Naive B cell (primary cell): ENCODE measurements around the gene NRXN2. TPM values are rescaled to one million over a fixed set of nuclear protein-coding genes. Genes with fewer than 3 reads are reported as not detected.

Experiments used
- ATAC-seq, 2 donors: fragments of 150-1000 bp; cut with Tn5 transposase; 2 replicates each; pipeline ENCODE4 v1.10.0; 2021; ENCODE audit warnings: low read depth in 2 of 2, mild to moderate bottlenecking in 2 of 2, moderate library complexity in 2 of 2
- DNase-seq: peaks from one replicate; pipeline ENCODE4 v3.0.0; 2022
- H3K27ac Mint-ChIP-seq, 6 donors: one replicate each; pipeline ENCODE4 v1.8.0; 2020 to 2022; ENCODE audit warnings: mild to moderate bottlenecking in 6 of 6, mixed read lengths in 6 of 6, moderate library complexity in 5 of 6, inconsistent platforms in 2 of 6
- H3K27me3 Mint-ChIP-seq, 3 donors: one replicate each; pipeline ENCODE4 v1.8.0; 2021 to 2022; ENCODE audit warnings: mixed read lengths in 3 of 3, mild to moderate bottlenecking in 1 of 3
- H3K36me3 Mint-ChIP-seq, 2 donors: one replicate each; pipeline ENCODE4 v1.8.0; 2020 to 2022; ENCODE audit warnings: mixed read lengths in 2 of 2, inconsistent platforms in 1 of 2, mild to moderate bottlenecking in 1 of 2
- H3K4me1 Mint-ChIP-seq, 3 donors: one replicate each; pipeline ENCODE4 v1.8.0; 2020 to 2022; ENCODE audit warnings: mixed read lengths in 3 of 3, inconsistent platforms in 1 of 3, mild to moderate bottlenecking in 1 of 3, moderate library complexity in 1 of 3
- H3K4me3 Mint-ChIP-seq, 8 donors: one replicate each; pipeline ENCODE4 v1.8.0; 2020 to 2022; ENCODE audit warnings: mild to moderate bottlenecking in 8 of 8, mixed read lengths in 8 of 8, moderate library complexity in 8 of 8, inconsistent platforms in 2 of 8
- H3K9me3 Mint-ChIP-seq, 7 donors: one replicate each; pipeline ENCODE4 v1.8.0; 2020 to 2022; ENCODE audit warnings: mixed read lengths in 7 of 7, mild to moderate bottlenecking in 5 of 7, inconsistent platforms in 2 of 7, moderate library complexity in 1 of 7
- polyA plus RNA-seq, 6 donors: library from polyadenylated mRNA; unstranded; fragments of 300-500 nt; fragmentation: Illumina TruSeq; gene quantifications; one replicate each; pipeline ENCODE4 v1.2.3, GENCODE V29; 2021; ENCODE audit warnings: low read depth in 6 of 6

NRXN2 gene
- polyA plus RNA-seq, 6 donors from 2014 or later, result not detected

DNA sequence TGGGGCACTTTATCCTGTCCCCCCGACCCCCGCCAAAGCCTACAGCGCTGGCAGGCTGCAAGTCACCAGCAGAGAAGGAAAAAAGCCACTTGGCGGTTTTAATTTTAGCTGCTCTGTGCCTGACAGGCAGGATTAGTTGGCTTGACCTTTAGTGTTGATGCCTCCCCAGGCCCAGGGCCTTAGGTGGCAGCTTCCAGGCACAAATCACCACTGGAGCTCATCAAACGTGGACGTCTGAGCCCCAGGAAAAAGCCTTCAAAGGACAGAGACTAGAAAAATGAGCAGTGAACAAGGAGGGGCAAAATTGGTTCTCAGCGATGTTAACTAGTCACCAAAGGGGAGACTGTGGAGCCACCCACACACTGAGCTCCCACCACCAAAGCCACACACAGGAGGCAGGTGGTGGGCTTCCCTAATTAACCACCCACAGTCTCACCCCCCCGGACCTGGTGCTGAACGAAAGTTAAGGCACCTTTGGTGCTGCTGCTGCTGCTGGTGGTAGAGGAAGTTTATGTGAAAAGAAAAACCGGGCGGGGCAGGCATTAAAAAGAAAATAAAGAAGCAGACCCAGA is 41.1 kb upstream of the NRXN2 start:
- H3K36me3 Mint-ChIP-seq, result peaks cover 10 to 38% of the 10 kb centered on the region in 2 donors
- H3K27ac Mint-ChIP-seq, result peak overlapping the region; percentile 47 to 98 (median 92)
- no peaks in the 10 kb centered on the region for H3K9me3 Mint-ChIP-seq
- no peaks in the 10 kb centered on the region for H3K27me3 Mint-ChIP-seq
- peak overlapping the region; percentile 64 to 96 (median 87) for H3K4me3 Mint-ChIP-seq
- H3K4me1 Mint-ChIP-seq, result peaks cover 63 to 92% (median 85%) of the 10 kb centered on the region in 3 donors
- ATAC-seq, result peak; percentile 74 to 81
- peak; percentile 85 for DNase-seq

DNA sequence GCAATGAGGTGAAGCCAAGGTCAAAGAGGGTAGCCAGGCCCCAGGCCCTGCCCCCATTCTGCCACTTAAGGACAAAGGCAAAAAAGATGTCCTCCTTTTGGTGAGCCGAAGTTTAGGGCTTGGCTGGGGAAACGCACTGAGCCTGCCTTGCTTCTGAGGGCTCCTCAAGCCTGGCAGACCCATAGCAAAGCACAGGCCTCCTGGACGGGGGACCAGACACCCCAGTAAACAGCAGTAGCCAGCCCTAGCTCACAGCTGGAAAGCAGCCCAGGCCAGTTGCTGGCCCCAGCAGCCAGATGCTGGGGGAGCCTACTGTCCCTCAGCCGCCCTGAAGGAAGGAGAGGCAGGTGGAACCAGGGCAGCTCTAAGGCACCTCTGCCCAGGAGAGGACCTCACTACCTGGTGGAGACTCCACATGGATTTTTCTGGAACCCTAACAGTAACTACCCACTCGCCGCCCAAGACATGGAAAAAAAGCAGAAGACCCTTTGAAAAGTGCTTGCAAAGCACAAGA is 40.6 kb upstream of the NRXN2 start:
- peak overlapping the region; percentile 65 to 98 (median 95) for H3K27ac Mint-ChIP-seq
- ATAC-seq, result no peak
- H3K27me3 Mint-ChIP-seq, result no peaks in the 10 kb centered on the region
- H3K4me1 Mint-ChIP-seq, result peaks cover 61 to 91% (median 85%) of the 10 kb centered on the region in 3 donors
- peaks cover 9 to 34% of the 10 kb centered on the region in 2 donors for H3K36me3 Mint-ChIP-seq
- no peak for DNase-seq
- H3K4me3 Mint-ChIP-seq, result peak overlapping the region; percentile 64 to 96 (median 86)
- H3K9me3 Mint-ChIP-seq, result no peaks in the 10 kb centered on the region

DNA sequence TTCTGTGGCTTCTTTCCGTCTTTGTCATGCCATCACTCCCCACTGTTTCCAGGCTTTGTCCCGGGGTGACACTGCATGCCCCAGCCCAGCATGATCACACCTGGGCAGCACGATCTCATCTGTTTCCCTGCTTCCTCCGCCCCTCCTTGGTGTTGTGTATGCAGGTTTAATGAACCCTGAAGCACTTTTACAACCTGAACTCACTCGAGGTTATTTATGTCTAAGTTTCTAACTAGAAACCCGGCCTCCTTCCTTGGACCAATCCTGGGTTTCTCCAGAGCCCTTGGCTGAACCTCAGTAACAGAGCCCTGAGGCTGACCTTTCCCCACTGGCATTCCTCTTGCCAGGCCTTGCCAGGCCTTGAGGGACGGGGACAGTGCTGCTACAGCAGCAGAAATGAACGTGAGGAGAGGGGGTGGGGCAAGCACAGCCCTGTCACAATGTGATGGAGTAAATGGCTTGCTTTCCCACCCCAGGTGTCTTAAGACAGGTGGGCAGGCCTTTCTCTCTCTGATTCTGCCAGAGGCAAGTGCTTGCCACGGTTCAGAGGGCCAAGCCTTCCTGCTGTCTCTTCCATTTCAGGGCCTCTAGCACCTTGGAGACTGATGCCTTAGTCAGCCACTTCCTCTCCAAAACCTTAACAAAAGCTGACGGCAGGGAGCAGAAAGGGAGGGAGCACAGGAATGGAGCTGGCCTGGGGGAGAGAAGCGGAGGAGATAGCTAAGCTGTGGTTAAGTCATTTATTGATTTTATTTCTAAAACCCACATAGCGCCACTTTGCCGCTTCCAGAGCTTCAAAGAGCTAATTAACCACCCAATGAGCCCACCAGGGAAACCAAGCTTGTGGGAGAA is 39.9 kb upstream of the NRXN2 start:
- peaks cover 9 to 32% of the 10 kb centered on the region in 2 donors for H3K36me3 Mint-ChIP-seq
- H3K27ac Mint-ChIP-seq, result peak overlapping the region; percentile 65 to 97 (median 95)
- peaks cover 55 to 84% (median 78%) of the 10 kb centered on the region in 3 donors for H3K4me1 Mint-ChIP-seq

DNA sequence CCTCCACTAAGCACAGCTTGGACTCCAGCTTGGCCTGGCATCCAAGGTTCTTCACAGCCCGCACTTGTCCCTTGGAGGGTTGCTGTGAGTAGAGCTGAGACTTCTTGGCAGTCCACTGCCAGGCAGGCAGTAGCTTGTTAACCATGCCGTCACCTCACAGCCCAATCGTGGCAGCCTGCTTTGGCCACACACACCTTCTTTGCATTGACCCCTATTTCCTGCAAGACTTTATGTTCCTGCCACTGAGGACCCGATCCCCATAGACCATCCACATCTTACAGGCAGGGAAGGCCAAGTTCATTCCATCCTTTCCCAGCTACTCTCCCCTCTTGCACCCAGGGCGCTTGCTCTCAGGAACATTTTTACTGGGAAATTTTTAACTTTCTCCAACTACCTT is 39.3 kb upstream of the NRXN2 start:
- H3K27me3 Mint-ChIP-seq, result no peaks in the 10 kb centered on the region
- DNase-seq (peak; percentile 29), ATAC-seq (peak in 1 of 2 donors; percentile 3)
- H3K4me3 Mint-ChIP-seq, result peak overlapping the region; percentile 62 to 96 (median 84)
- peaks cover 53 to 83% (median 72%) of the 10 kb centered on the region in 3 donors for H3K4me1 Mint-ChIP-seq
- H3K27ac Mint-ChIP-seq, result peak overlapping the region; percentile 88 to 97 (median 94)
- H3K36me3 Mint-ChIP-seq, result peaks cover 9 to 27% of the 10 kb centered on the region in 2 donors
- no peaks in the 10 kb centered on the region for H3K9me3 Mint-ChIP-seq

More for the DNA sequence above, 39.9 kb upstream of the NRXN2 start:
- DNase-seq, result peak; percentile 44
- peak overlapping the region; percentile 62 to 96 (median 84) for H3K4me3 Mint-ChIP-seq
- H3K27me3 Mint-ChIP-seq, result no peaks in the 10 kb centered on the region
- peak; percentile 37 to 44 for ATAC-seq
- no peaks in the 10 kb centered on the region for H3K9me3 Mint-ChIP-seq

DNA sequence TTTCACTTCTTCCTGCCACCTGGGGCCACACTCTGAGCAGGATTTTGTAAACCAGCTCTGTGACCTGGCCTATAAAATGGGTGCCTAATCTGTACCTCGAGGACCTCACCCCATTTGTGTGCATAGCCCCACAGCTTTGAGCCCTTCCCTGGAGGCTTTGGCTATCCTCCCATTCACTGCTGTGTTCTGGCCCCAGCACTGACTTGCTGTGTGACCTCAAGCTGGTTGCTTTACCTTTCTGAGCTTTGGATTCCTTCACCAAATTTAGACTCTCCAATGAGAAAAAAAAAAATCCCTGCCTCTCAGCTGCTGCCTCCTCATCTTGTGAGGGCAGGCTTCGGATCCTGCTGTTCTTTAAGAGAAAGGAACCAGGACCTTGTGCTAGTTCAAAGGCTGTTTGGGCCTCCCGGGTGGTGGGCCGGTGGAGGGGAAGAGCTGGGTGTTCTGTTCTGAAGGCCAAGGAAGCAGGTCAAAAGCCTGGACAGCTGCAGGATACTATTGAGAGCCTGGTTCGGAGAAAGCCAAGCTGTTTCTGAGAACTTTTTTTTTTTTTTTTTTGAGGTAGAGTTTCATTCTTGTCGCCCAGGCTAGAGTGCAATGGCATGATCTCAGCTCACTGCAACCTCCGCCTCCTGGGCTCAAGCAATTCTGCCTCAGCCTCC is 37.9 kb upstream of the NRXN2 start:
- DNase-seq (no peak), ATAC-seq (no peak)
- Mint-ChIP-seq H3K4me1 (peaks cover 50 to 75% (median 64%) of the 10 kb centered on the region in 3 donors), H3K9me3 (no peaks in the 10 kb centered on the region), H3K27ac (peak overlapping the region in 4 of 6 donors; percentile 56 to 98 (median 91)), H3K36me3 (peaks cover 9 to 27% of the 10 kb centered on the region in 2 donors), H3K4me3 (peak overlapping the region in 6 of 8 donors; percentile 49 to 76 (median 59)), H3K27me3 (no peaks in the 10 kb centered on the region)

DNA sequence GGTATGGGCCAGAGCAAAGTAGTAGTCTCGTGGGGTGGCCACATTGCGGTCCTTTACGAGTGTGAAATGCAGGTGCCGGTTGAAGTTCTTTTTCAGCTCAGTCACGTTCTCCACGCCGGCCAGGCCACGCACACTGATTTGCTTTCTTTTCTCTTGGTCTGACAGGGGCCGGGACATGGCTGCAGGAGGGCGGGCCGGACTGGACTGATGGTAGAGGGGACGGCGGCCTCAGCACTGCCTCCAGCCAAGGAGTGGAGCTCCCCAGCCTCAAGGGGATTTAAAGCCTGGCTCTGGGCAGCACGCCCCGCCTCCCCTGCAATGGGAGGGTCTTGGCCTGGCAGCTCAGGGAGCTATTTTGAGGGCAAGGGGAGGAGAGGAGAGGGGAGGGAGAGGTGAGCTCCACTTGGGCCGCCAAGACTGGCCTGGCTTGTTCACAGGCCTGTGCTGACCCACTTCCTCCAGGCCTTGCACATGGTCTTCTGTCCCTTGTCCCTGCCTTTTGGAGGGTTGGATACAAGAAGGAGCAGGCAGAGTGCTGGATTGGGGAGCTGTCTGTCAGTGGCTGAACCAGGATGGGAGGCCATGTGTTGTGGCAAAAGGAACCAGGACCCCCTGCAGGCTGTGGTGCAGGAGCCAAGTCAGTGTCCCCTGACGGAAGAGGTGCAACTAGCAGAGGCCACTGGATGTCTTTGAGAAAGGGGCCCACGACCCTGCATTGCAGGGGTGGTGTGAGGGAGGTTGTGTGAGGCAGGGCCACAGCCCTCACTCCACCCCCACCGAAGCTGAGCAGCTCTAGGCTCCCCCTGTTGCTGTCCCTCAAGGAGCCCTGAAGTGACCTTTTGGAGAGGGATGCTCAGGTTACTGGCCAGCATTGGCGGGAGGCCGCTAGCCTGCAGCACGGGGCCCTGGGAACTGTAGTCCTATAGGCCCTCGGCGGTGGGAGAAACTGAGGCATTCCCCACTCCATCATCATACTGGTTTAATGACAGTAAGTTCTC is 37.0 kb upstream of the NRXN2 start, which contains the start of gene PYGM:
TSS of gene PYGM (minus strand) at position 253 of the 998 bp plus-strand sequence. CDS start at position 177, 76 bp downstream.
- ATAC-seq (no peak), DNase-seq (no peak)
- Mint-ChIP-seq H3K36me3 (peaks cover 7 to 21% of the 10 kb centered on the region in 2 donors), H3K4me1 (peaks cover 43 to 67% (median 55%) of the 10 kb centered on the region in 3 donors), H3K27ac (peak within 1 kb of the TSS; percentile 61 to 98 (median 81)), H3K9me3 (no peaks in the 10 kb centered on the region), H3K4me3 (peak within 1 kb of the TSS in 5 of 8 donors; percentile 28 to 76 (median 57)), H3K27me3 (no peaks in the 10 kb centered on the region)

DNA sequence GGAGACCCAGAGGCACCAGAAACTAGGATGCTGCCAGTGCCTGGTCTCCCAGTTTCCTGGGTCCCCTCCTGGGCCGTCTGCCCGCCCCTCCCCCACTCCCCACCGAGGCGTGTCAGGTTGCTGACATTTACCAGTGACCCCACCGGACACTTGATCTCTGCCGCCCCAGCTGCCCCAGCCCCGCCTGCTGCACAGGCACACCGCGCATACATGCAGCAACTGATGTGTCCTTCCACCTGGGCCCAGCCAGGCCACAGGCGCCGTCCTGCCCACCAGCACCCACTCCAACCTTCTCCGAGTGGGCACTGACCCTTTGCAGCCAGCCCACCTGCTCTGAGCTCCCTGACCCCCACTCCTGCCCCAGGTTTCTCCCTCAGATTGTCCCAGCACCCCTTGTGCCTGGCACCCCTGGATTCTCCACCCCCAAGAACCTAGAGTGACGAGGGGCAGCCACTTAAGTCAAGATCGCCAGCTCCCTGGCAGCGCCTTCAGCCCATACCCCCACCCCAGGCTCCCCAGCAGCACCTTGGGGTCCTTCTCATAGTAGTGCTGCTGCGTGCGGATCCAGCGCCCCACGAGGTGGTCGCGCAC is 36.2 kb upstream of the NRXN2 start:
- H3K4me1 Mint-ChIP-seq, result peaks cover 35 to 60% (median 47%) of the 10 kb centered on the region in 3 donors
- peak overlapping the region in 1 of 8 donors; percentile 59 for H3K4me3 Mint-ChIP-seq
- no peak for ATAC-seq

DNA sequence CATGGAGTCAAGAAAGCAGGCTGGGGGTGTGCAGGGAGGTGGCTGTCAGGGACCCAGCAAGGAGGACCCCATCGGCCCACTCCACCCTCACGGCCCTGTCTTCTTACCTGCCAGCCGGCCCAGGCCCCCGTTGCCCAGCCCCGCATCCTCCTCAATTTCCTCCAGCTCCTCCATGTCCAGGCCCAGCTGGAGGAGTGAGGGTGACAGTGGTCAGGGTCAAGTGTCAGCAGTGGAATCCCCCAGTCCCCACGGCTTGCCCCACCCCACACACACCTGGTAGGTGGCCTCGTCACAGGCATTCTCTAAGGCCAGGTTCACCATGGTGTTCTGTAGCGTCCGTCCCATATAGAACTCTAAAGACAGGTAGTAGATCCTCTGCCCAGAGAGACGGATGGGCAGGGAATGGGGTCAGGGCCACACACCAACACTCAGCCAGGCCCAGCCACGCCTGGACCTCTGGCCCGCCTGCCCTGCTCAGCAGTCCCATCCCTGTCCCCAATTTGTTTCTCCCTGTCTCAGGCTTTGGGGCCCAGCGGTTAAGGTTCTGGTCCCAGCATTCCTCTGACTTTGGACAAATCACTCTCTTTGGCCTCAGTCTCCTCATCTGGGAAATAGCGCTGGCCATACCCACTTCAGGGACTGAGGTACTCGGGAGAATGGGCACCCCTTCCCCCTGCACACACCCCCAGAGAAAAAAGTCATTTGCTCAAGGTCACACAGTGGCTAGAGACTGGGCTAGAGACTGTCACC is 35.5 kb upstream of the NRXN2 start:
- ATAC-seq (no peak), DNase-seq (no peak)
- Mint-ChIP-seq H3K4me3 (no peak overlapping the region), H3K36me3 (peaks cover 0 to 17% of the 10 kb centered on the region in 2 donors), H3K4me1 (peaks cover 33 to 52% (median 40%) of the 10 kb centered on the region in 3 donors), H3K27ac (peak overlapping the region in 4 of 6 donors; percentile 41 to 69 (median 52)), H3K9me3 (no peaks in the 10 kb centered on the region), H3K27me3 (no peaks in the 10 kb centered on the region)

More for the DNA sequence above, 36.2 kb upstream of the NRXN2 start:
- no peaks in the 10 kb centered on the region for H3K27me3 Mint-ChIP-seq
- DNase-seq, result no peak
- H3K36me3 Mint-ChIP-seq, result peaks cover 0 to 15% of the 10 kb centered on the region in 2 donors
- no peaks in the 10 kb centered on the region for H3K9me3 Mint-ChIP-seq
- peak overlapping the region in 4 of 6 donors; percentile 22 to 96 (median 48) for H3K27ac Mint-ChIP-seq

DNA sequence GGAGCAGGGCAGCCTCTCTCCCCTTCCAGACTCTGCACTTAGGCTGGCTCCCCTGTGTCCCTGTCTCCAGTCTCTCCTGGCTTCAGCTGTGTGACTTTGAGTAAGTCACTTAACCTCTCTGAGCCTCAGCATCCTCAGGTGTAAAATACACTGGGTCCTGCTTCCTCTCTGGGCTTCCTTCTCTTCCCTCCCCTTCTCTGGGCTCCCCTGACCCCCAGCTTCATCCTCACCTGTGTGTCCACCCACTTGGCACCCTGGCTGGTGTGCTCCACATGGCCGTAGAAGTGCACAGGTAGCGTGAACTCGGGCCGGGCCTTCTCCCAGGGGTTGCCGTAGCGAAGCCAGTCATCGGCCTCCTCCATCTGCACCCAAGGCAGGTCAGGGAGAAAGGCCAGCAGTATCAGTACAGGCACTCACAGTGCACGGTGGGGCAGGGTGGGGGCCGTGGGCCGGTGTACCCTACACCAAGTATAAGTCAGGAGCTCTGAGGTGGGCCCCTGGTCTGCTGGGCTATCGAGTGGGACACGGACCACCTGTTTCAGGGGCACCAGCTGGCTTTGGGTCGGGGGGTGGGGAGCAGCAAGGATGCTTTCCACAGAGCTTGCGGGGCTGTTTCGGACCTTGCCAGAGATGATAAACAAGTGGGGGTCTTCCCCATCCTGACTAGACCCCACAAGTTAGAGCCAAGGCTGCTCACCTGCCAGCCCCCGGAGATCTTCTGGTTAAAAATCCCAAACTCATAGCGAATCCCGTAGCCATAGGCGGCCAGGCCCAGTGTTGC is 34.7 kb upstream of the NRXN2 start:
- DNase-seq (no peak), ATAC-seq (no peak)
- Mint-ChIP-seq H3K36me3 (peaks cover 0 to 13% of the 10 kb centered on the region in 2 donors), H3K9me3 (no peaks in the 10 kb centered on the region), H3K27me3 (no peaks in the 10 kb centered on the region), H3K27ac (peak overlapping the region in 3 of 6 donors; percentile 24 to 65 (median 28)), H3K4me1 (peaks cover 28 to 46% (median 38%) of the 10 kb centered on the region in 3 donors), H3K4me3 (no peak overlapping the region)

DNA sequence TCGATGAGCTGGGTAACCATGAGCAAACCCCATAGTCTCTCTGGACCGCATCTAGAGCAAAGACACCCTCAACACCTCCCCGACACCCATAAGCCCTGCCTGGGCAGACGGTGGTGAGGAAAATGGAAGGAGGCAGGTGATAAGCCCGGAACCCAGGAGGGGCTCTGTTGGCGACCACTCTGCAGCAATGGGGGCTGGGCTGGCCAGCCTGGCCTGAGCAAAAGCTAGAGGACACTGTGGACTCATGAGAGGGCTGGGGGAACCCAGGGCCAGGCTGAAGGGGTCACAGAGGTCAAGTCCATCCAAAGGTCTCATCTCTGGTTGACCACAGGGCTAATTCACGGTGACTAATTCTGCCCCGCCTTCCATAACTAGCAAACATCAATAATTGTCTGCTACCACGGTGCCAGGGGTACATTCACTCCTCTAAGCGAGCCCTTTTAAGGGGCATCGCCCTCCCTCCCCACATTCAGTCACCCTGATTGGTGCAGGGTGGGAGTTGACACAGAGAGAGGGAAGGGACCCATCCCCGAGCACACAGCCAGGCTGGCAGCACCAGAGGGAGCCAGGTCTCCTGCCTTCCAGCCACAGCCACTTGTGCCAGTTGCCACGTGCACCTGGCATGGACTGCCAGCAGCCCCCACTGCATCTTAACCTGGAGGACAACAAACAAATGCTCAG is 32.8 kb upstream of the NRXN2 start:
- Mint-ChIP-seq H3K36me3 (peaks cover 0 to 17% of the 10 kb centered on the region in 2 donors), H3K27ac (no peak overlapping the region), H3K9me3 (no peaks in the 10 kb centered on the region), H3K4me1 (peaks cover 26 to 41% (median 26%) of the 10 kb centered on the region in 3 donors), H3K4me3 (no peak overlapping the region), H3K27me3 (no peaks in the 10 kb centered on the region)
- ATAC-seq (no peak), DNase-seq (no peak)
